Measurements from ENCODE around the gene MAN1A1. TPM values are rescaled to one million over a fixed set of nuclear protein-coding genes. Genes with fewer than 3 reads are reported as not detected.

Gene MAN1A1
- total and polyA plus RNA-seq, 4 donors: 68.2 to 209 (median 148) TPM

DNA sequence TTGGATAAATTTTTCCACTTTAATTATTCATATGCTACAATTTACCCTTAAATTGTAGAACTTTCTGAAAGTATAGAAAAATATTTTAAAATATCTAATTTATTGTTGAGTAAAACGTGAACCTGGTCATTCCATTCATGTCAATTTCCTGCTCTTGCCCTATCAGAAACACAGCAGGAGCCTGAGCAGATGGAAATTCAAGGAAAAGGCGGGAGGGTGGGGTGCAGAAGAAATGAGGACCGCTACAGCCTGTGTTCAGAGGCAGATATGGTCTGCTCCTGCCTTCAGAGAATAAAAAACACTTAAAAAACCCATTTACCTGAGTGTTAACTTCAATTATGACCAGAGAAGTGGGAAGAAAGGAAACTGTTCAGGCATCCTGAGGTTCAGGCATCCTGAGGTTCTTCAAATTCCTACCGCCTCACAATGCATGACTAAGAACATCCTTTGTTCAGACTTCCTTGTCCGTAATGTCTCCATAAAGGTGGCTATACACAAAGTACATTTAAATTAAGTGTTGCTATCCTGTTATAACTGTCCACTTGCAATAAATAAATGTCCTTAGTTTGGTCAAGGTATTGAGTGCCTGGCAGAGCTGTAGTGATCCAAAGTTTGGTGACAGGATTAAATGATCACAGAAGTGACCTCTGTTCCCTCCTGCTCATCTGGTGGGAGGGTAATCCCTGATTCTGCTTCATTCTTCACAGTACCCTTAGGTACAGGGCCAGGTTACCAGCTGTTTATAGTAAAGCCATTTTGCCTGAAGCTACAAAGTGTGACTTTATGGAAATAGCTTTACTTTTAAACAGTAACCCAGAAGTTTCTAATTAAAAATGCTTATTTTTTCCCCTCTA lies 109.1 kb downstream of the MAN1A1 start:
- Histone ChIP-seq H3K27ac (ENCODE audit: low read depth in 1 of 2, low read length in 2 of 2) (peak overlapping the region; percentile 6 to 14), H3K9ac (ENCODE audit: low read depth in 1 of 2, low read length in 2 of 2) (no peak overlapping the region)
- WGBS: 94% methylated on average over 5 of the region's 5 CpGs

DNA sequence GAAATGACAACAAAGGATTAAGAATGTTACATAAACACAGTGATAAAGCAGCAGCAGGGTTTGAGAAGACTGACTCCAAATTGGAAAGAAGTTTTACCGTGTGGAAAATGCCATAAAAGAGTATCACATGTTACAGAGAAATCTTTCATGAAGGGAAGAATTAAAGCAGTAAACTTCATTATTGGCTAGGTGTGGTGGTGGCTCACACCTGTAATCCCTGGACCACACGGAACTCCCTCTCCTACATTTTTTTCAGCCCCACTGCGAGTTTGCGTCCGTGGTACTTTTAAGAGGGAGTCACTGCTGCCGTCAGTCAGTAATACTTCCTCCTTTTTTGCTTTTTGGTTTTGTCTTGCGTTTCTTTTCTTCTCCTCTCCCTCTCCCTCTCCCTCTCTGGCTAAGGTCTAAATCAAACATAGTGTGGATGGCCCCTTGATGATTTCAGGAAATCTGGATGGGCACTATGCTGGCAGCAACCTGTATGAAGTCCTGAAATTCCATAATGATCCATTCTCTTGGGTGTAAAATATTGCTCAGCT lies 112.3 kb downstream of the MAN1A1 start:
- H3K36me3 ChIP-seq (ENCODE audit: control insufficient read depth in 4 of 4, insufficient read depth in 3 of 4, low read depth in 1 of 4, low read length in 3 of 4): peaks cover 0 to 18% (median 10%) of the 10 kb centered on the region in 4 donors
- DNase-seq (ENCODE audit: low spot score): no peak
- WGBS: 90% methylated on average over 7 of the region's 7 CpGs

More for the DNA sequence above, 109.1 kb downstream of the MAN1A1 start:
- no peak for DNase-seq (ENCODE audit: low spot score)
- H3K4me1 ChIP-seq (ENCODE audit: control insufficient read depth in 4 of 4, insufficient read depth in 4 of 4, low read length in 3 of 4): peaks cover 4 to 17% (median 9%) of the 10 kb centered on the region in 4 donors
- H3K36me3 ChIP-seq (ENCODE audit: control insufficient read depth in 4 of 4, insufficient read depth in 3 of 4, low read depth in 1 of 4, low read length in 3 of 4): peaks cover 3 to 14% (median 8%) of the 10 kb centered on the region in 4 donors
- TF ChIP-seq FOXA2 (IDR thresholded peaks at IDR 0.05) (peak; percentile 5), GABPA (IDR thresholded peaks at IDR 0.05 in 1 of 2, conservative IDR thresholded peaks at IDR 0.05 in 1 of 2) (no peak), YY1 (IDR thresholded peaks at IDR 0.05) (no peak)
- no peak overlapping the region for H3K4me3 ChIP-seq (ENCODE audit: low read depth in 1 of 3, low read length in 3 of 3)
- H3K27me3 ChIP-seq (ENCODE audit: control insufficient read depth in 4 of 4, insufficient read depth in 4 of 4, low read length in 3 of 4): no peaks in the 10 kb centered on the region
- peaks cover 0 to 2% (median 0%) of the 10 kb centered on the region in 4 donors for H3K9me3 ChIP-seq (ENCODE audit: control insufficient read depth in 4 of 4, low read length in 3 of 4)

GRCh38 chr6:119234941-119235340 lies 114.6 kb downstream of the MAN1A1 start:
- no peak for DNase-seq (ENCODE audit: low spot score)
- Histone ChIP-seq H3K4me1 (ENCODE audit: control insufficient read depth in 4 of 4, insufficient read depth in 4 of 4, low read length in 3 of 4) (peaks cover 0 to 3% (median under 1%) of the 10 kb centered on the region in 4 donors), H3K36me3 (ENCODE audit: control insufficient read depth in 4 of 4, insufficient read depth in 3 of 4, low read depth in 1 of 4, low read length in 3 of 4) (peaks cover 3 to 25% (median 13%) of the 10 kb centered on the region in 4 donors), H3K9me3 (ENCODE audit: control insufficient read depth in 4 of 4, low read length in 3 of 4) (peaks cover 0 to 2% (median 0%) of the 10 kb centered on the region in 4 donors), H3K9ac (ENCODE audit: low read depth in 1 of 2, low read length in 2 of 2) (no peak overlapping the region), H3K4me3 (ENCODE audit: low read depth in 1 of 3, low read length in 3 of 3) (no peak overlapping the region), H3K27me3 (ENCODE audit: control insufficient read depth in 4 of 4, insufficient read depth in 4 of 4, low read length in 3 of 4) (no peaks in the 10 kb centered on the region), H3K27ac (ENCODE audit: low read depth in 1 of 2, low read length in 2 of 2) (no peak overlapping the region)
- WGBS: 92% methylated on average over 4 of the region's 4 CpGs
- TF ChIP-seq, protein P1, sequence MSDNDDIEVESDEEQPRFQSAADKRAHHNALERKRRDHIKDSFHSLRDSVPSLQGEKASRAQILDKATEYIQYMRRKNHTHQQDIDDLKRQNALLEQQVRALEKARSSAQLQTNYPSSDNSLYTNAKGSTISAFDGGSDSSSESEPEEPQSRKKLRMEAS (IDR thresholded peaks at IDR 0.05): no peak
- TF ChIP-seq SP1 (IDR thresholded peaks at IDR 0.05) (no peak), ATF3 (IDR thresholded peaks at IDR 0.05) (no peak), HNF4A (conservative IDR thresholded peaks at IDR 0.05) (no peak), YY1 (IDR thresholded peaks at IDR 0.05) (no peak), REST (IDR thresholded peaks at IDR 0.05) (no peak), TAF1 (conservative IDR thresholded peaks at IDR 0.05) (no peak), HNF4G (IDR thresholded peaks at IDR 0.05) (no peak)

More for the DNA sequence above, 112.3 kb downstream of the MAN1A1 start:
- H3K9ac ChIP-seq (ENCODE audit: low read depth in 1 of 2, low read length in 2 of 2): no peak overlapping the region
- H3K4me3 ChIP-seq (ENCODE audit: low read depth in 1 of 3, low read length in 3 of 3): no peak overlapping the region
- no peak overlapping the region for H3K27ac ChIP-seq (ENCODE audit: low read depth in 1 of 2, low read length in 2 of 2)
- peaks cover 0 to 2% (median 0%) of the 10 kb centered on the region in 4 donors for H3K9me3 ChIP-seq (ENCODE audit: control insufficient read depth in 4 of 4, low read length in 3 of 4)
- H3K4me1 ChIP-seq (ENCODE audit: control insufficient read depth in 4 of 4, insufficient read depth in 4 of 4, low read length in 3 of 4): peaks cover 4 to 15% (median 11%) of the 10 kb centered on the region in 4 donors
- TF ChIP-seq, protein P2, sequence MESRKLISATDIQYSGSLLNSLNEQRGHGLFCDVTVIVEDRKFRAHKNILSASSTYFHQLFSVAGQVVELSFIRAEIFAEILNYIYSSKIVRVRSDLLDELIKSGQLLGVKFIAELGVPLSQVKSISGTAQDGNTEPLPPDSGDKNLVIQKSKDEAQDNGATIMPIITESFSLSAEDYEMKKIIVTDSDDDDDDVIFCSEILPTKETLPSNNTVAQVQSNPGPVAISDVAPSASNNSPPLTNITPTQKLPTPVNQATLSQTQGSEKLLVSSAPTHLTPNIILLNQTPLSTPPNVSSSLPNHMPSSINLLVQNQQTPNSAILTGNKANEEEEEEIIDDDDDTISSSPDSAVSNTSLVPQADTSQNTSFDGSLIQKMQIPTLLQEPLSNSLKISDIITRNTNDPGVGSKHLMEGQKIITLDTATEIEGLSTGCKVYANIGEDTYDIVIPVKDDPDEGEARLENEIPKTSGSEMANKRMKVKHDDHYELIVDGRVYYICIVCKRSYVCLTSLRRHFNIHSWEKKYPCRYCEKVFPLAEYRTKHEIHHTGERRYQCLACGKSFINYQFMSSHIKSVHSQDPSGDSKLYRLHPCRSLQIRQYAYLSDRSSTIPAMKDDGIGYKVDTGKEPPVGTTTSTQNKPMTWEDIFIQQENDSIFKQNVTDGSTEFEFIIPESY (IDR thresholded peaks at IDR 0.05): no peak
- no peak for TF ChIP-seq FOXA1 (IDR thresholded peaks at IDR 0.05)
- TF ChIP-seq, protein P3, sequence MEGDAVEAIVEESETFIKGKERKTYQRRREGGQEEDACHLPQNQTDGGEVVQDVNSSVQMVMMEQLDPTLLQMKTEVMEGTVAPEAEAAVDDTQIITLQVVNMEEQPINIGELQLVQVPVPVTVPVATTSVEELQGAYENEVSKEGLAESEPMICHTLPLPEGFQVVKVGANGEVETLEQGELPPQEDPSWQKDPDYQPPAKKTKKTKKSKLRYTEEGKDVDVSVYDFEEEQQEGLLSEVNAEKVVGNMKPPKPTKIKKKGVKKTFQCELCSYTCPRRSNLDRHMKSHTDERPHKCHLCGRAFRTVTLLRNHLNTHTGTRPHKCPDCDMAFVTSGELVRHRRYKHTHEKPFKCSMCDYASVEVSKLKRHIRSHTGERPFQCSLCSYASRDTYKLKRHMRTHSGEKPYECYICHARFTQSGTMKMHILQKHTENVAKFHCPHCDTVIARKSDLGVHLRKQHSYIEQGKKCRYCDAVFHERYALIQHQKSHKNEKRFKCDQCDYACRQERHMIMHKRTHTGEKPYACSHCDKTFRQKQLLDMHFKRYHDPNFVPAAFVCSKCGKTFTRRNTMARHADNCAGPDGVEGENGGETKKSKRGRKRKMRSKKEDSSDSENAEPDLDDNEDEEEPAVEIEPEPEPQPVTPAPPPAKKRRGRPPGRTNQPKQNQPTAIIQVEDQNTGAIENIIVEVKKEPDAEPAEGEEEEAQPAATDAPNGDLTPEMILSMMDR (IDR thresholded peaks at IDR 0.05; ENCODE audit: low read depth, low read length, missing input control): no peak
- no peak for TF ChIP-seq SP1 (IDR thresholded peaks at IDR 0.05)
- no peak for TF ChIP-seq JUND (IDR thresholded peaks at IDR 0.05)
- TF ChIP-seq HNF4G (IDR thresholded peaks at IDR 0.05): no peak
- no peaks in the 10 kb centered on the region for H3K27me3 ChIP-seq (ENCODE audit: control insufficient read depth in 4 of 4, insufficient read depth in 4 of 4, low read length in 3 of 4)

All from liver (tissue), 9 donors.